SH-SY5Y (cell line): ENCODE results near the gene PARD6G.

Experiments used
- GATA2 ChIP-seq: IDR thresholded peaks from 2 replicates; pipeline ENCODE4 v1.6.1; 2011; ENCODE audit warnings: mild to moderate bottlenecking, low read depth, low read length
- GATA3 ChIP-seq: IDR thresholded peaks from 2 replicates; pipeline ENCODE4 v1.6.1; 2011; ENCODE audit warnings: low read depth, mild to moderate bottlenecking, low read length, moderate library complexity

DNA sequence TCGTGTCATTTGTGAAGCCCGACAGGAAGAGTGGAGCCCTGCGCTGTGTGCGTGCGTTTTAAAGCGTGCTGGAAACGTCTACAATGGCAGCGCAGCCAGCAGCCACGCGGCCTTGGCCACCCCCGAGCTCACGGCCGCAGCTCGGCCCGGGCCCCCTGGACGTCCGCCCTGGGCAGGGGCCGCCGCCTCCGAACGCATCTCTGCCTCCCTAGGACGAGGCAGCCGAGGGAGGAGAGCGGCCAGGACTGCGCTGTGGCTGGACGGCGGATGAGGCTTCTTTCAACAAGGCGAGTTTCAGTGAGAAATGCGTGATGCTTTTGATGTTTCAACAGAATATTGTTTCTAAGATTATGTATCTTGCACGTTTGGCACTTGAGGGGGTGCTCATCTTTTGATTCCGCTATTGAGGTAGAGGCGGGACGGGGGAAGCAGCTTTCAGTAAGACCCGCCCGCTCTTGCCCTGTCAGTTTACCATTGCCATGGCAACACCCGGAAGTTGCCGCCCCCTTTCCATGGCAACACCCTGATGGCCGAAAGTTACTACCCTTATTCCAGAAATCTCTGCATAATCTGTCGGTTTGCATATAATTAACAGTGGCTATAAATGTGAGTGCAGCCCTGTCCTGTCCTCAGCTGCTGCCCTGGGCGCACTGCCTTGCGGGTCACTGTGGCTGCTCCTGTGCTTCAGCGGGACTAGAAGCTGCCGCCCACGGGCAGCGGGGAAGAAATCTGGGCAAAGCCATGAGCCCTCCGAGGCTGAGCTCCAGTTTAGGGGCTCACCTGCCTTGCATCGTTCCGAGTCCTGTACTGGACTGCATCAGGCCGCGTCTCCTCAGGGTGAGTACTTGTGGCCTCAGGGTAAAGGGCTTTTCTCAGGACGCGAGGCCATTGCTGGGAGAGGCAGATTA is 99.6 kb downstream of the PARD6G start:
- TF ChIP-seq GATA2 (no peak), GATA3 (no peak)
